ENCODE results near the gene KCNQ1OT1.

The KCNQ1OT1 gene

DNA sequence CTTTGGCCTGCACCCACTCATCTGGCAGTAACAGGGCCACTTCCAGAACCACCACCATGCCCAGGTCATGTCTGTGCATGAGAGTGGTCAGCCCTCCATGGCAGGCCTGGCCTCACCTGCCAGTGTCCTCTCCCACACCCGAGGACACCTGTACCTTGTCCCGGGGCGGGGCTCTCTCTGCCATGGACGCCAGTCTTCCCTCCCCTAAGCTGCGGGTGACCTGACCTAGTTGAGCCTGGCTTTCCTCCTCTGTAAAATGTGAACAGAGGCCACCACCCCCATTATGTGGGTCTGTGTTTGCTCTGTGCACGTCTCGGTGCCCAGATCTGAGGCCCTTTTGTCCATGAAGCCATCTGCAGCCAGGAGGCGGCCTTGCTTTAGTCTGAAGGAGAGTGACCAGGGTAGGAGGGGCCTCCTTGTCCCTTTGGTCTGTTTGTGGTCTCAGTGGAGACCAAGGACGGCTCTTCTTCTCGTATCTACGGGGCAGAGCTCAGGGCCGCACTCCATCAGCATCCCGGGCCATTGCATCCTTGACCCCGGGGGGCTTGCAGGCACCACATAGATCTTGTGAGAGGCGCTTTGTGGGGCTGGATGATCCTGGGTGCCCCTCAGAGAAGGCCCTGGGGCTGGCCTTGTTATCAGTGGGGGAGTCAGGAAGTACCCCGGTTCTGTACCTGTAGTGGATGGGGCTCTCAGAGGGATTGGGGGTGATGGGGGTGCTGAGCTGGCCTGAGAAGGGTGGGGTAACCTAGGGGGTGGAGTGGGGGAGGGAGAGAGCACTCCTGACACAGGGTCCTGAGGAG is 133.4 kb downstream of the KCNQ1OT1 start:
- no peak for DNase-seq

DNA sequence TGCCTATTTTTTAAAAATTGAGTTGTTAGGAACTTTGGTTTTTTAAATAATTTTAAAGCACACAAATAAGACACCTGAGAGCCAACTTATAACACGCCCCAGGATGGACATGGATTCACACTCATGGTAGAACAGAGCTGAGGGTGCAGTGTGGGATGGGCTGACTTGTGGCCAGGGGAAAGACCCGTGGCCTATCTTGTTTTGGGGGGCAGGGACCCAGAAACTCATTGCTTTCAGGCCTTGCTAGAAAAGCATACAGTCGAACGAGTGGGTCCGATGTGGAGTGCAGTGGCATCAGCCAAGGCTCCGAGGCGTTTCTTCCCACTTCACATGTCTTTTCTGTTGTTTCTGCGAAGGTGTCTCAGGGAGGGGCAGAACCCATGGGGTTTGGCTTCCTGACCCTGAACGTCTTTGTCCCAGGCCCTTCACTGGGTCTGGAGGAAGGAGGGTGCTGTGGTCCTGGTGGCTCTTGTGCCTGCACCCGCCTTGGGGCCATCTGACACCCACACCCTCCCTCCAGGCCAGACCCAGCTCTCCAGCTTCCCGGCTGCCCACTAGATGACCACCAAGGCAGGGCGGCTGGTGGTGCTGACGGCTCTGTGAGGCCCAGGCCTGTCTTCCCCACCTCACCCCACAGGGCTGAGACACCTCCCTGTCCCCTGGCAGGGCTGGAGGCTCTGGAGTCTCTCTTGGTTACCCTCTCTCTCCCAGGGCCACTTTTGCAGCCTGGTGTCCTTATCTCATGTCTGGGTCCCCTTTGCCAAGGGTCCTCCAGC is 134.2 kb downstream of the KCNQ1OT1 start:
- no peak for DNase-seq

DNA sequence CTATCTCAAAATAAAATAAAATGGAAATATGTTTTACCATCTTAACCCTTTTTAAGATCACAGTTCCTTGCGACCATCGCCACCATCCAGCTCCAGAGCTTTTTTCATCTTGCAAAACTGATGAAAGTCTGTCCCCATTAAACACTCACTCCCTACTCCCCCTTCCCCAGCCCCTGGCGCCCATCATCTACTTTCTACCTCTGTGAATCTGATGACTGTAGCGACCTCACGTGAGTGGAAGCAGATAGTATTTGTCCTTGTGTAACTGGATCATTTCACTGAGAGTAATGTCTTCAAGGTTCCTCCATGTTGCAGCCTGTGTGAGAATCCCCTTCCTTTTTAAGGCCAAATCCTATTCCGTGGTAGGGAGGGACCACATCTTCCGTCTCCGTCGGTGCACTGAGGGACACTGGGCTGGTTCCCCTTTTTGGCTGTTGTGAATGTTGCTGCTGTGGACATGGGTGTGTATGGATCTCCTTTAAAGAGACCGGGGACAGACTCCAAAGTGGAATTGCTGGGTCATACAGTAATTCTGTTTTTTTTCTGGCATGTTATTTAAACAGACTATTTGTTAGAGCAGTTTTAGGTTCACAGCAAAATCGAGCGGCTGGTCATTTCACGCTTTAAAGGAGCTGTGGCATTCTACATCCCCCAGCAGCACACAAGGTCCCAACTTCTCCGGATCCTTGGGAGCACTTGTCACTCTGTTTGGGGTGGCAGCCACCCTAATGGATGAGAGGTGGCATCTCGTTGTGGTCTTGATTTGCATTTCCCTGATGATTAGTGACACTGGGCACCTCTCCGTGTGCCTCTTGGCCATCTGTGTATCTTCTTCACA is 135.0 kb downstream of the KCNQ1OT1 start:
- no peak for DNase-seq

DNA sequence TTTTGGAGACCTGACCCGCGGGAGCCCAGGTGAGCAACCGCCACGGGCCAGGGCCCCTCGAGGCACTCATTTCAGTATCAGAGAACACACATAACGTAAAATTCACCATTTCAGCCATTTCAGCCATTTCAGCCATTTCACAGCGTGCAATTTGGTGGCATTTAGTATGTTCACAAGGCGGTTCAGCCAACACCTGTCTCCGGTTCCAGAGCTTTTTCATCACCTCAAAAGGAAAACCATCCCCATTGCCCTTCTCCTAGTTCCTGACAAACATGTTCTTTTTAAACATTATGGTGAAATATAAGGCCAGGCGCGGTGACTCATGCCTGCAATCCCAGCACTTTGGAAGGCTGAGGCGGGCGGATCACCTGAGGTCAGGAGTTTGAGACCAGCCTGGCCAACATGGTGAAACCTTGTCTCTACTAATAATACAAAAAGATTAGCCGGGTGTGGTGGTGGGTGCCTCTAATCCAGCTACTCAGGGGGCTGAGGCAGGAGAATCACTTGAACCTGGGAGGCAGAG is 135.7 kb downstream of the KCNQ1OT1 start:
- no peak for DNase-seq

DNA sequence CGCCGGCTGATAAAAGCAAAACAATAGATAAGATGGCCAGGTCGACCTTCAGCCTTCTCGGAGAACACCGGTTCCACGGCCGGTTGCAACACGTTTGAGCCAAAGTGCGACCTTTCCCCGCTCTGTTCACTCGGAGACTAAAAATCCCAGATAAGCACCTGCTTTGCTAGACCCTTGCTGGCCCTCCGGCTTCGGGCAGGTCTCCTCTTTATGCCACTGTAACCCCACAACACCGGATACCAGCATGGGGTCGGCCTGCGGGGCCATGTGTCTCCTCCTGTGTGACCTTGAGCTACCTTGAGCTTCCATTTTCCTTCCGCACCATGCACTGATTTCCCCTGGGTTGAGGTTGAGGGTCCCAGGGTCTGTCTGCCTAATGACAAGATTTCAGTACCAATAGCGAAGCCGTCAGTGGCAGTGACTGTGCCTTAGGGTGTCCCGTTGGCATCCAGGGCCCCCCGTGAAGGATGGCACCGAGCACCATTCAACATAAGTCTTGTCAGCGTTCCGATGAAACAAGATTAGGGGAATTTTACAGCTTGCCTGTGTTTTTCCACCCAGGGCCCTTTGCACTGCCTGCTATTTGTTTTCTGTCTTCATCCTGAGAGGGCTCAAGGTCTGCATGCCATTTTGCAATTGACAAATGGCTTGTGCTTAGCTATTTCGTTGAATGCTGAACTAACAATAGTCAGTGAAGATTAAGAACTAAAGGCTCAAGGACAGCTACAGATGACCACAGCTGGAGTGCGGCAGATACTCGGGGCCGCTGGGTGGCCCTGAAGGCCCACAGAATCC is 136.4 kb downstream of the KCNQ1OT1 start:
- no peak for DNase-seq

DNA sequence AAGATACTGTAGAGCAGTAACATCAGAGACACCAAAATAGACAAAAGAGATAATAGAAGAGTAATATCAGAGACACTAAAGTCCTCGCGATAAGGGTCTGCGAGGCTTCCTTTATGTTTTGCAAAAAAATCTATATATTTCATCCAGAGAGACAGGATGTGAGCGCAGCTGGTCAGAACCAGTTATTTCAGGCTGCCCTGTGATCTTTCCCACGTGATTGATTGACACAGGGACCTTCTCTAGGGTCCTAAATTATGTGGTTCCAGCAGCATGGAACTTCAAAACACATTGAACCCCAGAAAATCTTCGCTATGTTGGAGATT is 136.9 kb downstream of the KCNQ1OT1 start:
- no peak for DNase-seq

DNA sequence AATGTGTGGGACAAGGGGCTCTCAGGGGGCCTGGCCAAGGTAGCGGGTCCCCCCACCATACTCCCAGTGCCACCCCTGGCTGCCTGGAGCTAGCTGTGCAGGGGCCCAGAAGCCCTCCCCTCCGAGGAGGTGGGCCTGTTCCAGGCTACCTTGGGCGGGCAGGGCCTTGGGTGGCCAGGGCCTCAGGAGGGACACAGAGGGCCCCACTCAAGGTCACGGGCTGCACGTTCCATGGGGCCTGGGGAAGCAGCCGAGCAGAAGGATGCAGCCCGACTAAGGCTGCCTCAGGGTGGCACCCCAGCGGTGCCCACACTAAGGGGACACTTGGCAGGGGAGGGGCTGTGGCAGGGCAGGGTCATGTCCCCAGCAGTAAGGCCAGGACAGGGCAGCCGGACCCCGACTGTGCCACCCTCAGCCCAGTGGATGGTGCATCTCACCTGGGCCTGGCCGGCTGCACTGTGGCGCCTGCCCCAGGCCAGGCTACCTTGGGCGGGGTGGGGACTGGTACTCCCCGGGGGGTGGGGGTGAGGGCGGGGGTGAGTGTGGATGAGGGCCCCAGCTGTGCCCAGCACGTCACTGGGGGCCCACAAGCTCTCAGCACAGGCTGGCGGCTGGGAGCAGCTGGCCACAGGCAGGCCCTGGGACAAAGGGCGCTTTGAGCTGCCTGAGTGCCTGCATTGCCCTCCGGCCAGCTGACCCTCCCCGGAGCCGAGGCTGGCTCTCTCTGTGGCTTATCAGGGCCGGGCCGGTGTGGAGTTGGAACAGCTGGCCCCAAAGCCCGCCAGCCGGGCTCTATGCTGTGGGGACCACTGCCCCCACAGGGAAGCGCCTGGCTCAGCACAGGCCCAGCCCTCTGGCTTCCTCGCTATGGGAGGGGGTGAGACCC is 137.9 kb downstream of the KCNQ1OT1 start:
- DNase-seq, result no peak

DNA sequence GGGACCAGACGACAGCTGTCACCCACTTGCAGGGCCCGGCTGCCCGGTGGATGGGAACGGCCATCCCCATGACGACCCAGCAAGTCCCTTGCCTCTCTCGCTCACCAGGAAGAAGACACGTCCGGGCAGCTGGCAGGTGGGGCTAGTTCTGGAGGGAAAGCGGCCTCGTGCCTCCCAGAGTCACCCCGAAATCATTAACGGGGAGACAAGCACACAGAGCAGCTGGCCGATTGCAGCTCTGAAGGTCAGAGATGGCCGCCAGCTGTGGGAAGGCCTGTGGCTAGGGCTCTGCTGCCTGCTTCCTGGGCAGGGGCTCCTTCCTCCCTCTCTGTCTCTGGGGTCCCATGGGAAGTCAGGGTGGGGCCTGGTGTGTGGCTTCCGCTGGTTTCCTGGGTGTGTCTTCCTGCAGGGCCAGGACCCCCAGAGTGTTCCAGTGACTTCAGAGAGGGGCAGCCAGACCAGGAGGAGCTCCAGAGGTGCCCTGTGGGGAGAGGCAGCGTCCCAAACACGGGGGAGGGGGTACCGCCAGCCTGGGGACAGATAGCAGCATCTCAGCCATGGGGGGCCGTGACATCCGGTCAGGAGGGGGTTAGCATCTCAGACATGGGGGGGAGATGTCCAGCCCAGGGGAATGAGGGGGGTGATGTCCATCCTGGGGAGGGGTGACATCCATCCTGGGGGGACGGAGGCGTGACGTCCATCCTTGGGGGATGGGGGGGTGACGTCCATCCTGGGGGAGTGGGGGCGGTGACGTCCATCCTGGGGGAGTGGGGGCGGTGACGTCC is 140.1 kb downstream of the KCNQ1OT1 start:
- DNase-seq, result no peak

DNA sequence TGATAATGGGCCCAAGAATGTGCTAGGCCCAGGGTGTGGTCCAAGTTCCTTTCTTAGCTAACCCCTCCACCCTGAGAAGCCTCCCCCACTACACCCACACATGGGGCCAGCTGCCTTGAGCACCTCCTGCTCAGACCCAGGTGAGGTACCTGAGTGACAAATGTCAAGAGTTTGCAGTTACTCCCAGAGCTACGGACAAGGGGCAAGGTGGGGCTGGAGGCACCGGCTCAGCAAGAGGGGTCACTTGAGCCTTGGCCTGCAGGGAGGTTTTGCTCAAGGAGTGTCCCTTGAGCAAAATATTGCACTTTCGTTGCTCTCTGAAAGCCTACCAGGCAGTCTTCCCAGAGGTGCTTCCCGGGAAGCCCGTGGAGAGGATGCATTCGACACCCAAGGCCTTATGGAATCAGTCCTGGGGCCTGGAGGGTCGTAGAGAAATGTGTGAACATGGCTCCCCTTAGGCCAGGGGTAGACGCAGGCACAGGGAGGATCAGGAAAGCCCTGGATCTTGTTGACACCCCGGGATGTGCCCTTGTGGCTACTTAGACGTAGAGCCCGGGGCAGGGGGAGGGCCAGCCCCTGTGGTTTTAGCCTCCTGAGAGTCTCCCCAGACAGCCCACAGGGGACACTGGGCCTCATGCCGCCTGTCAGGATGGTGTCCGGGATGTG is 140.8 kb downstream of the KCNQ1OT1 start:
- DNase-seq, result no peak

DNA sequence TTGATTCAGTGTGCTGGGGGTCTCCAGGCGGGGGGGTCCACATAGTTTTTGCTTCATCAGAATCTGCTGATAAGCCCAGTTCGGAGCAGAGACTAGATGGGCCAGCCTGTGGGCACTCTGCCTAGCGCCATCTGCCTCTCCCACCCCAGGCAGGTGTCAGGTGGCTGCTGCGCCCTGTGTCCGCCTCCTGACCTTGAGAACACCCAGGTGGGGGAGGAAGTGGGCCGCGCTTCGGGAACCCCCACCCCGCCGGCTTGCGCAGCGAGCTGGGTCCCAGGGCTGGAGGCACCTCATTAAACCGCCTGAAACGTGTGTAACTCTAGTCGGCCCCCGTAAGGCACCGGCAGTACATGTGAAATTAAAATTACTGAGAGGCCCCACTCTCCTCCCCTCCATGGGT is 141.4 kb downstream of the KCNQ1OT1 start:
- DNase-seq, result no peak
